MM.1S (cell line): Measurements from ENCODE around the gene PNKD.

Experiments used
- EZH2phosphoT487 ChIP-seq: fragments of 300-600 bp; sonication (generic); IDR thresholded peaks from 2 replicates; pipeline ENCODE4 v1.6.1; 2018; ENCODE audit warnings: antibody characterized with exemption, low read length
- TF ChIP-seq, protein P1 (sequence below): fragments of 300-600 bp; sonication (generic); IDR thresholded peaks from 2 replicates; pipeline ENCODE4 v1.5.1; 2016; ENCODE audit warnings: antibody characterized with exemption, low read length, mixed read lengths

DNA sequence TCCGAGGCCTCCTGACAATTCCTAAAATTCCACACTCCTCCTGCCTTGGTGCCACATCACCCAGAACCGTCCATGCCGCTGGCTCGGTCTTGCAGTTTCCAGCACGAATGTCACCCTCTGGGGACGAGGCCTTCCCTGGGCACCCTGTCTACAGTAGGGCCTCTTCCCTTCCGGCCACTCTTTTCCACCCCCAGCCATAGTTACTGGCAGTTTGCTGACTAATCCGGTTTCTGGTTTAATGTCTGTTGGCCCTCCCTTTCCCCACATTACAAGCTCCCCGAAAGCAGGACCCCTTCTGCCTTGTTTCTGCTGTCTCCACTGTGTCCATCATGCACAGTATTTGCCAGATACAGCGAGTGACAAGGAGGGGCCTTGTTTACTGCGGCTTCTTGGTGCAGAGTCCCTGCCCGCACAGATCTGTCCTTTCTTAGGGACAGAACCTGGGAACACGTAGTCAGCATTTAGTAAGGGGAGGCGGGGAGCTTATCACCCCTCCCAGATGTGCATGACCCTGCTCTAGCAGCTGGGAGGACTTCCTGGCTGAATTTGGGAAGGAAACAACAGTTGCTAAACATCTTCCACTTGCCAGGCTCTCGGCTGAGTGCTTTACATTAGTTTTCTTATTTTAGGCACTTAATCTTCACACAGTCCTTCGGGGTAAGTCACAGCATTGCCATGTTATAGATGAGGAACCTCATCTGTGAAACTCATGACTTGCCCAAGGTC lies 62.8 kb downstream of the PNKD start:
- TF ChIP-seq, protein P1, sequence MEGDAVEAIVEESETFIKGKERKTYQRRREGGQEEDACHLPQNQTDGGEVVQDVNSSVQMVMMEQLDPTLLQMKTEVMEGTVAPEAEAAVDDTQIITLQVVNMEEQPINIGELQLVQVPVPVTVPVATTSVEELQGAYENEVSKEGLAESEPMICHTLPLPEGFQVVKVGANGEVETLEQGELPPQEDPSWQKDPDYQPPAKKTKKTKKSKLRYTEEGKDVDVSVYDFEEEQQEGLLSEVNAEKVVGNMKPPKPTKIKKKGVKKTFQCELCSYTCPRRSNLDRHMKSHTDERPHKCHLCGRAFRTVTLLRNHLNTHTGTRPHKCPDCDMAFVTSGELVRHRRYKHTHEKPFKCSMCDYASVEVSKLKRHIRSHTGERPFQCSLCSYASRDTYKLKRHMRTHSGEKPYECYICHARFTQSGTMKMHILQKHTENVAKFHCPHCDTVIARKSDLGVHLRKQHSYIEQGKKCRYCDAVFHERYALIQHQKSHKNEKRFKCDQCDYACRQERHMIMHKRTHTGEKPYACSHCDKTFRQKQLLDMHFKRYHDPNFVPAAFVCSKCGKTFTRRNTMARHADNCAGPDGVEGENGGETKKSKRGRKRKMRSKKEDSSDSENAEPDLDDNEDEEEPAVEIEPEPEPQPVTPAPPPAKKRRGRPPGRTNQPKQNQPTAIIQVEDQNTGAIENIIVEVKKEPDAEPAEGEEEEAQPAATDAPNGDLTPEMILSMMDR, result no peak
- TF ChIP-seq EZH2phosphoT487, result no peak
